ENCODE measurements around the gene POMP. TPM values are rescaled to one million over a fixed set of nuclear protein-coding genes. Genes with fewer than 3 reads are reported as not detected.

The POMP gene, protein sequence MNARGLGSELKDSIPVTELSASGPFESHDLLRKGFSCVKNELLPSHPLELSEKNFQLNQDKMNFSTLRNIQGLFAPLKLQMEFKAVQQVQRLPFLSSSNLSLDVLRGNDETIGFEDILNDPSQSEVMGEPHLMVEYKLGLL
- total RNA-seq (ENCODE audit: low replicate concordance): 147 and 154 TPM in 2 replicates

DNA sequence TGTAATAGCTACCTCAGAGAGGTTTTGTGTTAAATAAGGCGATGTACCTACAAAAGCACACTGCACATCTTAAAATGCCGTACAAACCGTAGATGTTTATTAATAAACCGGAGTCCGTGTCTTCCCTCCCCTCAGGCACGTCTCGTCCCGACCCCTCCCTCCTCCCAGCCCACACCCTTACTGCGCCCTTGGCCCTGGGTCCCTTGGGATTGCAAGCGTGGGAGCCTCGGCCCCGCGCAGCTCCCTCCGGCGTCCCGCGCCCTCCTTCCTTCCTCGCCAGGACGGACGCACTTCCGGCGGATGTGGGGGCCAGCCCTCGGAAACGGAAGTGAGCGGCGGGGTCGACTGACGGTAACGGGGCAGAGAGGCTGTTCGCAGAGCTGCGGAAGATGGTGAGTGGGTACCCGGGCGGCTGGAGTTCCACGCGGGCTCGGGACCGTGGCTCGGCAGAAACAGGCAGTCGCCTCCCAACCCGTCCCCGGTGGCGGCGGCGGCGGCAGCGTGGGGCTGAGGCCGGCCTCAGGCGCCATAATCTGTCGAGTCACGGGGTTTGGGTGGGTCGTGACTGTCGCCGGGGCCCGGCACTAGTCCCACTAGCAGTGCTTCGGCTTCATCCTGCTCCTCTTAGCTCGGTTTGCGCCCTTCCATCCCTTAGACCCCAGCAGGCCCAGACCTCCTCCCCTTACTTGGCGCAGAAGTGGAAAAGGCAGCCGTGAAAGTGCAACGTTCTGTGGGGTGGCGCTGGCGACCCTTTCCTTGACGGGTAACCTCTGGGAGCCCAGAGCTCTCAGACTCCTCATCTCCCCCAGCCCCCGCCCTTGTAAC, at the start of gene POMP:
POMP (plus strand) TSS at position 335 of the 825 bp plus-strand sequence; CDS start at position 390, 55 bp downstream.
- TF ChIP-seq, protein P1, sequence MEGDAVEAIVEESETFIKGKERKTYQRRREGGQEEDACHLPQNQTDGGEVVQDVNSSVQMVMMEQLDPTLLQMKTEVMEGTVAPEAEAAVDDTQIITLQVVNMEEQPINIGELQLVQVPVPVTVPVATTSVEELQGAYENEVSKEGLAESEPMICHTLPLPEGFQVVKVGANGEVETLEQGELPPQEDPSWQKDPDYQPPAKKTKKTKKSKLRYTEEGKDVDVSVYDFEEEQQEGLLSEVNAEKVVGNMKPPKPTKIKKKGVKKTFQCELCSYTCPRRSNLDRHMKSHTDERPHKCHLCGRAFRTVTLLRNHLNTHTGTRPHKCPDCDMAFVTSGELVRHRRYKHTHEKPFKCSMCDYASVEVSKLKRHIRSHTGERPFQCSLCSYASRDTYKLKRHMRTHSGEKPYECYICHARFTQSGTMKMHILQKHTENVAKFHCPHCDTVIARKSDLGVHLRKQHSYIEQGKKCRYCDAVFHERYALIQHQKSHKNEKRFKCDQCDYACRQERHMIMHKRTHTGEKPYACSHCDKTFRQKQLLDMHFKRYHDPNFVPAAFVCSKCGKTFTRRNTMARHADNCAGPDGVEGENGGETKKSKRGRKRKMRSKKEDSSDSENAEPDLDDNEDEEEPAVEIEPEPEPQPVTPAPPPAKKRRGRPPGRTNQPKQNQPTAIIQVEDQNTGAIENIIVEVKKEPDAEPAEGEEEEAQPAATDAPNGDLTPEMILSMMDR (IDR thresholded peaks at IDR 0.05; ENCODE audit: insufficient read depth, low read length): no peak
- peak; percentile 95 for DNase-seq (ENCODE audit: low read depth)
- peak within 1 kb of the TSS; percentile 98 for H3K4me3 ChIP-seq (ENCODE audit: low read depth, low read length)

DNA sequence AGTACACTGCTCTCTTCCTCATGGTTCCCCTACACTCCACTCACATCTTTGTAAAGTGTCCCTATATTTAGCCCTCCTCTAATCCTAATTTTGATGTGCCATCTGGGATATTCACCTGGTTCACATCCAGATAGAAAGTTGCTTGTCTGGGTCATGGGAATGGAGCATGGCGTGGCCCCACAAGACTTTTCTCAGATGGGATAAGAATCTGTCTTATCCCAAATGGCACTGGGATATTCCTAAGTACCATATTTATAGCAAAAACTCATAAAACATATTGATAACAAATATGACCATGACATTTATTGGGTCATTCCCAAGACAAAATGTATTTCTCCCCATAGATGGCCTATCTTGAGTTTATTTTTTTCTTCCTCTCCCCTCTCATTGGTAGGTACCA, 49.5 kb upstream of the POMP start:
- no peak for DNase-seq (ENCODE audit: low read depth)
- H3K4me3 ChIP-seq (ENCODE audit: low read depth, low read length): no peak overlapping the region
- TF ChIP-seq, protein P1 (IDR thresholded peaks at IDR 0.05; ENCODE audit: insufficient read depth, low read length): no peak

DNA sequence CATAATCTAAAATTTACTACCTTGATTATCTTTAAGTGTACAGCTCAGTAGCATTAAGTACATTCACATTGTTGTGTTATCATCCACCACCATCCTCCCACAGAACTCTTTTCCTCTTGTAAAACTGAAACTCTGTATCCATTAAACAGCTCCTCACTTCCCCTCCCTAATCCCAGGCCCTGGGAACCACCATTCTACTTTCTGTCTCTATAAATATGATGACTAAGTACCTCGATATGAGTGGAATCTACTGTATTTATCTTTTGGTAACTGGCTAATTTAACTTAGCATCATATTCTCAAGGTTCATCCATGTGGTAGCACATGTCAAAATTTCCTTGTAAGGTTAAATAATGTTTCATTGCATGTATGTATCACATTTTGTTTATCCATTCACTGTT, 49.0 kb upstream of the POMP start:
- TF ChIP-seq, protein P1 (IDR thresholded peaks at IDR 0.05; ENCODE audit: insufficient read depth, low read length): no peak
- no peak overlapping the region for H3K4me3 ChIP-seq (ENCODE audit: low read depth, low read length)
- peak; percentile 27 for DNase-seq (ENCODE audit: low read depth)

DNA sequence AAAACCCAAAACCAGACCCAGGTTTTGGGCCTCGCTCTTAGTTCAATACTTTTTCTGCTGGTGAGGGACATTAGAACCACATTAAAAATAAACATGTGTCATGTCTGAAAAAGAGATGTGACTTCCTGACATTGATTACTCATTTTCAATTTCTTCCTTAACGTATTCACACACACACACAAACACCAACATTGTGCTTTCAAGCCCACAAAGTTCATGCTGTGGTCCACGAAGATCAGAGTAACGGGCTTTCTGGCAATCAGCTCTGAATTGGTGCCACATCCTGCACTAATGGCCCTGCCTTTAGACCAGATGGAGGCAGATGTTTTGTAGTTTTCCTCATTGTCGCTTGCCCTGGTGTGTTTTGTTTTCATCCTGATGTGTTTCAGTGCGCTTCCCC, 47.9 kb upstream of the POMP start:
- H3K4me3 ChIP-seq (ENCODE audit: low read depth, low read length): no peak overlapping the region
- TF ChIP-seq, protein P1 (IDR thresholded peaks at IDR 0.05; ENCODE audit: insufficient read depth, low read length): no peak
- DNase-seq (ENCODE audit: low read depth): no peak

DNA sequence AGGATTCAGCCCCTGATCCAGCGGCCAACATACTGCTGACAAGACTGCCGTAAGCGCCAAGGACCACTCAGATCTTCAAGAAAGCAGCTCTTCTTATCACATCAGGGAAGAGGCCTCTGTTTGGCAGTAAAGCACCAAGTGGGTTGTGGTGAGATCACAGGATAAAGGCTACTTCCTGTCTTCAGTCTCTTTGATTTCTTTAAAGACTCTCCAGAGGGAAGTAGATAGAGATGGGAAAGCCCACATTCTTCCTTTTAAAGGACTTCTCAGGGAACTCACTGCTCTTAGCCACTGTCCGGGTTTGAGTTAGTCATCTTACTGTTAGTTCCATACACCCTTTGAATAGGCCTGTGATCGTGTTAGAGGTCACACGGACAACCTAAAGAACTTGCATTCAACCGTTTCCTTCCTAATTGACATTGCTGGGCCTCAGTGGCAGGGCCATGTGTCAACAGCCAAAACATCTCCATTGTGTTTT, 47.2 kb upstream of the POMP start:
- DNase-seq (ENCODE audit: low read depth): no peak
- TF ChIP-seq, protein P1 (IDR thresholded peaks at IDR 0.05; ENCODE audit: insufficient read depth, low read length): no peak
- no peak overlapping the region for H3K4me3 ChIP-seq (ENCODE audit: low read depth, low read length)

DNA sequence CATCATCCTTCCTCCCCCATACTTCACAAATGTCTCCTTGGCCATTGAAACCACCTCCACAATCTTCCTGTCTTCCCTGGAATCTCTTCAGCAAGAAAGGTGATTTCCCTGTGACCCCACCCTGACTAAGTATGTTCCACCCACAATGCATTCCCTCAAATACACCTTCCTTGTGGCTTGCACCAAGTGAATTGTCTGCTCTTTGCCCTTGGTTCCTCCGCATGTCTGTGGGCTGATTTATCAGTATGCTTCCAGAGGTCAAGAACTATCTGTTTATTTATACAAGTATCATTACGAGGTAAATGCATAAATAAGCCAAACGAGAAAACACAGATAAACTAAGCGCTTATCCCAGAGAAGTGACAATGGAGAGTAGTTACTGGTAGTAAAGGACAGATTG, 45.4 kb upstream of the POMP start:
- H3K4me3 ChIP-seq (ENCODE audit: low read depth, low read length): no peak overlapping the region
- TF ChIP-seq, protein P1 (IDR thresholded peaks at IDR 0.05; ENCODE audit: insufficient read depth, low read length): no peak
- DNase-seq (ENCODE audit: low read depth): no peak

All from fibroblast of the aortic adventitia (primary cell).